NCI-H2227 (cell line): Measurements from ENCODE around the gene ASRGL1.
A peak's percentile ranks its signal among the peaks of the same experiment; 100 is the strongest.
"Not testable (repeated sequence)": the region's sequence is repeated elsewhere in the genome, so short reads cannot be mapped to it uniquely, and the experiment has no call there.

ENCODE experiments used
- DNase-seq: peaks from one replicate; lab custom pipeline; 2025; ENCODE audit not compliant: unreplicated experiment; lab: John Stamatoyannopoulos, UW

The ASRGL1 gene

DNA sequence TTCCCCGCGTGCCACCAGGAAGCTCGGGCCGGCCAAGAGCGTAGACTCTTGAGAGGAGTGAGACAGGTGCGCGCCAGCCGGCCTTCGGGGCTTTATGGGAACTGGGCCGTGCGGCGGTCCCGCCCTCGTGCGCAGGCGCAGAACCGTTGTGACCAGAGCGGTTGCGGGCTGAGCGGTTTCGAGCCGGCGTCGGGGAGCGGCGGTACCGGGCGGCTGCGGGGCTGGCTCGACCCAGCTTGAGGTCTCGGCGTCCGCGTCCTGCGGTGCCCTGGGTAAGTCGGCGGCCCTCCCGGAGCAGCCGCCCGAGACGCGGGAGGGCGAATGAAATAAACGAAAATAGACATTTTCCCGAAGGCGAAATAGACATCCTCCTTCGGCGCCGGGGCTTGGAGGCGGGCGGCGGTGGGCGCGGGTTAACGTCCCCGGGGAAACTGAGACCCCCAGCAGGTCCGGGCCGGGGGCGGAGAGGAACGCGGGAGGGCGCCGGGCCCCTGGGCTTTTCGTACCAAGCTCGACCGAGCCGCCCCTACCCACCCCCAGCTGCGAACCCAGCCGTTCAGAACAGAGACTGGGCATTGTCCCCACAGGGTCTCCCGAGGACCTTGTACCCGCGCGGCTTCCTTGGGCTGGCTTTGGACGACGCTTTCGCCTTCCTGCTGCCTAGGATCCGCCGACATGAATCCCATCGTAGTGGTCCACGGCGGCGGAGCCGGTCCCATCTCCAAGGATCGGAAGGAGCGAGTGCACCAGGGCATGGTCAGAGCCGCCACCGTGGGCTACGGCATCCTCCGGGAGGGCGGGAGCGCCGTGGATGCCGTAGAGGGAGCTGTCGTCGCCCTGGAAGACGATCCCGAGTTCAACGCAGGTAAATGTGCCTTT, at the start of gene ASRGL1:
ASRGL1 (plus strand) TSS at position 146 of the 879 bp plus-strand sequence; CDS start at position 676, 530 bp downstream.
- peak; percentile 95 for DNase-seq

DNA sequence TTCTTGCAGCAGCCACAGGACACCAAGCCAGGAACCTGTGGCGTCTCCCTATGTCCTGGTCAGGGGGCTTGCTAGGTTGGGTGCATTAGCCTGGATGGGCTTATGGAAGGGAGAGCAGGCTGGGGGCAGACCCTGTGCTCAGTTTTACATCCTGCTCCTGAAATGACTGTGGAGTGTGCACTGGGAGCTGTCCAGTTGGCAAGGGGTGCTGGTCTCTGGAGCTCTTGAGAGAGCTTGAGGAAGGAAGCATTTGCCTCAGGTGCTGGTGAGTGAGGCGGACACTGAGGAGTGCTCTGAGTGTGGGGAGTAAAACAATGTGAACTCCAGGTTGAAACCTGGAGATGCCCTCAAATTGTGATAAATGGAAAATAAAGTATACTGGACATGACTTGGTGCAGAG, 41.7 kb upstream of the ASRGL1 start:
- no peak for DNase-seq

DNA sequence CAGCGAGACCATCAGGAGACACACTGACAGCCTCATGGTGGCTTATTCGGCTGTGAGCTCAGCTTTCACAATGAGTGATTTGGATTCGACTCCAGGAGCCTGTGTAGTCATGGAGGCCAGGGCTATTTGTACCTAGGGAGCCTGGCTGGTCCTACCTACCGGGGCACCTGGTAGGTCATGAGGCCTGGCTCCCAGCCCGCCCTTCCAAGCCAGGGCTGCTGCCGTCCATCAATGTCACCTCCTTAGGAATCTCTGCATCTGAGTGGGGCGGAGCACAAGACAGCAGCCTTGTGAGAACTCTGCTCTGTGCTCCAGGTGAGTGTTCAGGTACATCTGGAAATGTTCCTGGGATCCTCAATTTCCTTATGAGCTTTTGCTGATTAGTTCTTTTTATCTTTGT, 38.3 kb upstream of the ASRGL1 start, which contains the start of gene SCGB1D4:
SCGB1D4 (minus strand) TSS at position 101 of the 400 bp plus-strand sequence; CDS start at position 36, 65 bp downstream.
- no peak for DNase-seq

DNA sequence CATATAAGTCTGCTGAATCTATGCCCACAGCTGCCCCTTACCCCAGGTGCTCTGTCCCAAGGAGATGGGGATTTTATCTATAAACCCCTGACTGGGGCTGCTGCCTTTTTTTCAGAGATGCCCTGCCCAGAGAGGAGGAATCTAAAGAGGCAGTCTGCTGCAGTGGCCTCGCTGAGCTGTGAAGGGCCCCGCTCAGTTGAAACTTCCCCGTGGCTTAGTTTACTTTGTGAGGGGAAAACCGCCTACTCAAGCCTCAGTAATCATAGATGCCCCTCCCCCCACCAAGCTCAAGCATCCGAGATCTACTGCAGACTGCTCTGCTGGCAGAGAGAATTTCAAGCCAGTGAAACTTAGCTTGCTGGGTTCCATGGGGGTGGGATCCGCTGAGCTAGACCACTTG, 31.0 kb upstream of the ASRGL1 start:
- DNase-seq, result no peak

DNA sequence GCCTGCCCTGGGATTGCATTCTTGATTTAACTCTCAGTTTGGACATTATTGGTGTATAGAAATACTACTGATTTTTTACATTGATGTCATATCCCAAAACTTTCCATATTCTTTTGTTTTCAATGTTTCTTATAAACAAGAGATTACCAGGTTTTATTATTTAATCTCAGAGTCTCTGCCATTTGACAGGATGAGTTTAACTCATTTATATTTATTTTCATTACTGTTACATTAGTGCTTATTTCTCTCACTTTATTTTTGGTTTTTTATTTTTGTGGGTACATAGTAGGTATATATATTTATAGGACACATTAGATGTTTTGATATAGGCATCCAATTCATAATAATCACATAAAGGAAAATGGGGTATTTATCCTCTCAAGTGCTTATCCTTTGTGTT, 29.3 kb upstream of the ASRGL1 start:
- DNase-seq, result no peak

DNA sequence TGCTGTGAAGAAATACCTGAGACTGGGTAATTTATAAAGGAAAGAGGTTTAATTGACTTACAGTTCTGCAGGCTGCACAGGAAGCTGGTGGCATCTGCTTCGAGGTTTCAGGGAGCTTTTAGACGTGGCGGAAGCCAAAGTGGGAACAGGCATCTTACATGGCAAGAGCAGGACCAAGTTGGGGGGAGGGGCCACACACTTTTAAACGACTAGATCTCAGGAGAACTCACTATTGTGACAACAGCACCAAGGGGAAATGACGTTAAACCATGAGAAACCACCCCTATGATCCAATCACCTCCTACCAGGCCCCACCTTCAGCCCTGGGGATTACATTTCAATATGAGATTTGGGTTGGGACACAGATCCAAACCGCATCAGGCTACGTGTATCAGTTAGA, 27.3 kb upstream of the ASRGL1 start:
- no peak for DNase-seq

DNA sequence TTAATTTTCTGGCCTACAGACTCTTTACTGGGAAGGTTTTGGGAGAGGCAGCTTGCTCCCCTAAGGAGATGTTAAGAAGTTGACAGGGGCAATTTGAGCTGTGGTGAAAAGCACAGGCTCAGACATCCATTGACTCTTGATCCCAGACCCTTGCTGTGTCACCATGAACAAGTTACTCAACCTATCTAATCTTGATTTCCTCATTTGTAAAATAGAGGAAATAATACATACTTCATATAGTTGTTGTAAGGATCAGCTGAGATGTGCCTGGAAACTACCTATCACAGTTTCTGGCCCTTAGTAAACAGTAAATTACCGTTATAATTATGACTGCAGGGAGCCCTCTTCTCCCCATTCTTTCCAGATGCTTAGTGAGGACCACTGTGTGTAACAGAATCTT, 21.8 kb upstream of the ASRGL1 start:
- DNase-seq, result no peak

DNA sequence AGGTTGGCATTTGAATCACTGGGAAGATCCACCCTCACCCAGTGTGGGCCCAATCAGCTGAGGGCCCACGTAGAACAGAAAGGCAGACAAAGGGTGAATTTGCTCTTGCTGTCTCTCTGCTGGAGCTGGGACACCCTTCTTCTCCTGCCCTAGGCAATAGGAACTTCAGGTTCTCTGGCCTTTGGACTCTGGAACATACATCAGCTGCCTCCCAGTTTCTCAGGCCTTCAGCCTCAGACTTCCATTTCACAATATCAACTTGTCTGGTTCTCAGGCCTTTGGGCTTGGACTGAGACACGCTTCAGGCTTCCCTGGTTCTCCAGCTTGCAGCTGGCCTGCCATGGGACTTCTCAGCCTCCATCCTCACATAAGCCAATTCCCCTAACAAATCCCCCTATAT, 14.7 kb upstream of the ASRGL1 start:
- no peak for DNase-seq

DNA sequence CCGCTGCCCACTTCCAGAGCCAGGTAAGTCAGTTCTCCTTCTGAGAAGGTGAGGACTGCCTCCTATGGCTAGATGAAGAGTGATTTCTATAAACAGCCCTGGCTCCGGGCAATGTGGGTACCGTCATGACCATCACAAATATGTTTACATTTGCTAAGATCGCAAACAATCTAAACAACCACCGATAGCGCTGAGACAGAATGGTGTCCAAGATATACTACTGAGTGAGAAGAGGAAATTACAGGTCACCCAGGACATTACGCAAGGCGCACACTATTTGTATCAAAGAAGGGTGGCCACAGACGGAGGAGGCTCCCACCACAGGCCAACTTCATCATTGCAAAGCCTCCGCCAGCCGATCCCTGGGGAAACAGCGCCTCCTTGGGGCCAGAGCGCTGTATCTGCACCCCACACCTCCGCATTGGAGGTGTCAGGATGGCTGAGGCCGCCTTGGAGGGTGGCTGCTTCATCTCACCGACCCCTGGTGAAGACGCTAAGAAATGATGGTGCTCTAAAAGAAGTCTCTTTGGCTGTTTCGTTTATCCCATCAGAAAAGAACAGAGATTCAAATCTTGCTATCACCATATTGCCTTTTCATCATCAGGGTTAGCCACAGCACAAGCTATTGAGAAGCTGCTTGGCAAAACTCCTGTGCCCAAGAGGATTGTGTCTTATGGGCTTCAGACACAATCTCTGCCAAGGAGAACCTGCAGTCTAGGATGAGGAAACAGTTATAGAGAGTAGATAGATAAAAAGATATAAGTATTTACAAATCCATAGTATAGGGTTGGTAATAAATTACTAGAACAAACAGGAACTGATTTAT, 12.3 kb upstream of the ASRGL1 start:
- peak; percentile 82 for DNase-seq

DNA sequence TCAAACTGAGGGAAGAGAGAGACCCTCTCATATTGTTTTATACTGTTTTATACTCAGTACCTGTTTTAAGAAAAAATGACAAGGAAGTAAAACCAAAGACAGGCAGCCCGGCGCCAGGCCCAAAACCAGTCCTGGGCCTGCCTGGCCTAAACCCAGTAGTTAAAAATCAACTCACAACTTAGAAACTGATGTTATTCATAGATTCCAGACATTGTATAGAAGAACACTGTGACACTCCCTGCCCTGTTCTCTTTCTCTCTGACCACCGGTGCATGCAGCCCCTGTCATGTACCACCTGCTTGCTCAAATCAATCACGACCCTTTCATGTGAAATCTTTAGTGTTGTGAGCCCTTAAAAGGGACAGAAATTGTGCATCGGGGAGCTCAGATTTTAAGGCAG, 11.5 kb upstream of the ASRGL1 start:
- not testable (repeated sequence) for DNase-seq

DNA sequence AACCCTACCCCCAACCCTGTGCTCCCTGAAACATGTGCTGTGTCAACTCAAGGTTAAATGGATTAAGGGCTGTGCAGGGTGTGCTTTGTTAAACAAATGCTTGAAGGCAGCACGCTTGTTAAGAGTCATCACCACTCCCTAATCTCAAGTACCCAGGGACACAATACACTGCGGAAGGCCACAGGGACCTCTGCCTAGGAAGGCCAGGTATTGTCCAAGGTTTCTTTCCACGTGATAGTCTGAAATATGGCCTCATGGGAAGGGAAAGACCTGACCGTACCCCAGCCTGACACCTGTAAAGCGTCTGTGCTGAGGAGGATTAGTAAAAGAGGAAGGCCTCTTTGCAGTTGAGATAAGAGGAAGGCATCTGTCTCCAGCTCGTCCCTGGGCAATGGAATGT, 10.5 kb upstream of the ASRGL1 start:
- DNase-seq, result not testable (repeated sequence)

DNA sequence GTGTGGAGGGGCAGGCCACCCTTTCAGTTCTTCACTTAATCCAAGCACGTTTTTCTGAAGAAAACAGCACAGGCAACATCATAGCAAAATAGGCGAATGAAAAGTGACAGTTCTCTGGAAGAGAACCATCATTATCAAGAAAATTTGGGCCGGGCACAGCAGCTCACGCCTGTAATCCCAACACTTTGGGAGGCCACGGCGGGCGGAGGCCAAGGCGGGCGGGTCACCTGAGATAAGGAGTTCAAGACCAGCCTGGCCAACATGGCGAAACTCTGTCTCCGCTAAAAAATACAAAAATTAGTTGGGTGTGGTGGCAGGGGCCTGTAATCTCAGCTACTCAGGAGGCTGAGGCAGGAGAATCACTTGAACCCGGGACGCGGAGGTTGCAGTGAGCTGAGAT, 9.7 kb upstream of the ASRGL1 start:
- not testable (repeated sequence) for DNase-seq

DNA sequence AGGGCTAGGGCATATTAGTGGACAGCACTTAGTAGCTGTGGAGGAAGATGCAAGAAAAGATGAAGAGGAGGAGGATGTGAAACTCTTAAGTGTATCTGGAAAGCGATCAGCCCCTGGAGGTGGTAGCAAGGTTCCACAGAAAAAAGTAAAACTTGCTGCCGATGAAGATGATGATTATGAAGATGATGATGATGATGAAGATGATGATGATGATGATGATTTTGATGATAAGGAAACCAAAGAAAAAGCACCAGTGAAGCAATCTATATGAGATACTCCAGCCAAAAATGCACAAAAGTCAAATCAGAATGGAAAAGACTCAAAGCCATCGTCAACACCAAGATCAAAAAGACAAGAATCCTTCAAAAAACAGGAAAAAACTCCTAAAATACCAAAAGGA, 6.0 kb upstream of the ASRGL1 start:
- DNase-seq, result not testable (repeated sequence)

DNA sequence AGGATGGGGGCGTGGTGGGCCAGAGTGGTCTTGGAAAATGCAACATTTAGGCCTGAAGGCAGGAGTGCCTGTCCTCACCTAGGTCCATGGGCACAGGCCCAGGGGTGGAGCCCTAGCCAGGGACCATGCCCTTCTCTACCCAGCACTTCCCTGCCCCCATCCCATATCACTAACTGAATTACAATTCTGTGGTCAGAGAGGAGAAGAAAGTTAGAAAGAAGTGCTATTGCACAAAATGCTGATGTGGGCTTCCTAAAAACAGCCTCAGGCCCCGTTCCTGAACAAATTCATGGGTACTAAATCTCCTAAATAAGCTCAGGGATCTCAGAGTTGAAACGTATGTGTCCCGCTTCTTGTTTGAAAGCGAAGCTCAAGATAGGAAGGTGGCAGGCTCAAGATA, 3.5 kb upstream of the ASRGL1 start:
- no peak for DNase-seq

DNA sequence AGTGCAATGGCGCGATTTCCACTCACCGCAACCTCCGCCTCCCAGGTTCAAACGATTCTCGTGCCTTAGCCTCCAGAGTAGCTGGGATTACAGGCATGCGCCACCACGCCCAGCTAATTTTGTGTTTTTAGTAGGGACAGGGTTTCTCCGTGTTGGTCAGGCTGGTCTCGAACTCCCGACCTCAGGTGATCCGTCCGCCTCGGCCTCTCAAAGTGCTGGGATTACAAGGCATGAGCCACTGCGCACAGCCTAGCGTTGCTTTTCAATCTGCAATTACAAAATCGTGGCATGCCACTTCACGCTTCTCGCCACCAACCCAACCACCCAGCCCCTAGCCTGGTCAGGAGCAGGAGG, 322 bp upstream of the ASRGL1 start:
- DNase-seq, result not testable (repeated sequence)

DNA sequence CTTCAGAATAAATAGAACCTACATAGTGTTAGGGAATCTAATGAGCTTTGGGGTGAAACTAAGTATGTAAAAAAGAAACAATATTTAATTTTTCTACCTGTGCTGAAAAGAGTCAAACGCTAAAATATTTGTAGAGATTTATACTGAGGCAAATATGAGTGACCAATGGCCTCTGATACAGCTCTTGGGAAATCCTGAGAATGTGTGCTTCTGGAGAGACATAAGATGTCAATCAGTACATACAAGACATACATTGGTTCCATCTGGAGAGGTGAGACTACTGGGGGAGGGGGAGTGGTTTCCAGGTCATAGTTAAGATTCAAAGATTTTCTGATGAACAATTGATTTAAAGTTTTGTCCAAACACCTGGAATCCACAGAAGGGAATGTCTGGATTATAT, 970 bp downstream of the ASRGL1 start:
- no peak for DNase-seq

DNA sequence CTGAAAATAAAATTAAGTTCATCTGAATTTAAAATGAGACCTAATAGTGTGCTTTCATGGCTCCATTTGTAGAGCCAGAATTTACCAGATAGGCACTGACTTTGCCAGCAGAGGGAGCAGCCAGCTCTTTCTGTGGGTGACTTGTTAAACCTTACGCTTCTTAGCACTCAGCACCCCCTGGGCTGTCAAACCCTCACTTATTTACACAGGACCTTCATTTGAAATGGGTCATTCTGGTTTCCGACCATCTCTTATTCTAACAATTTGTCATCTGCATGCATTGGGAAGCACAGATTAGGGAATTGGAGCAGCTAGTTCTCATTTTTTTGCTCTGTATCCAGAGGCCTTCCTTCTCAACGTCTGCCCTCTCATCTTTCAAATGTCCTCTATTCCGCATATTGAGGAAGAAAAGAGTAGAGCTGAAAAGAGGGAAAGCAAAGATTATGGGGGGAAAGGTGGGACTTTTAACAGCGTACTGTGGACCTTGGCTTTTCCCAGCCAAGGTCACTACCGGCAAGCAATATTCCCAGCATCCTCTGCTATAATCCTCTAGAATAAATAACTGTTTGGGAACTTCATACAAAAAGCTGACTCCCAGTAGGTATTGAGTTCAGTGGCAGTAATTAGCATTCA, 3.1 kb downstream of the ASRGL1 start:
- peak; percentile 56 for DNase-seq

DNA sequence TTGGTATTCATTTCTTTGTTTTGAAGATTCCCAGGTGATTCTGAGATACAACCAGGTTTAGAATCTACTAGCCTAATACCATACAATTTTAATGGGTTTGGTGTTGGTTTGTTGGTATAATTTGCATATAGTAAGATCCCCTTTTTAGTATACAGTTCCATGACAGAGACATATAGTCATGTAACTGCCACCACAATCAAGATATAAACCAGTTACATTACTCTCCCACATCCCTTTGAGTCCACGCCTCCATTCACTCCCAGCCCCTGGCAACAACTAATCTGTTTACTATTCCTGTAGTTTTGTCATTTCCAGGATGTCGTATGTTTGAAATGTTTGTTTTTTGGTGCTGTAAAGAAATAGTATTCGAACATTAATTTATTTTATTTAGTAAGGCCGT, 4.3 kb downstream of the ASRGL1 start:
- no peak for DNase-seq

DNA sequence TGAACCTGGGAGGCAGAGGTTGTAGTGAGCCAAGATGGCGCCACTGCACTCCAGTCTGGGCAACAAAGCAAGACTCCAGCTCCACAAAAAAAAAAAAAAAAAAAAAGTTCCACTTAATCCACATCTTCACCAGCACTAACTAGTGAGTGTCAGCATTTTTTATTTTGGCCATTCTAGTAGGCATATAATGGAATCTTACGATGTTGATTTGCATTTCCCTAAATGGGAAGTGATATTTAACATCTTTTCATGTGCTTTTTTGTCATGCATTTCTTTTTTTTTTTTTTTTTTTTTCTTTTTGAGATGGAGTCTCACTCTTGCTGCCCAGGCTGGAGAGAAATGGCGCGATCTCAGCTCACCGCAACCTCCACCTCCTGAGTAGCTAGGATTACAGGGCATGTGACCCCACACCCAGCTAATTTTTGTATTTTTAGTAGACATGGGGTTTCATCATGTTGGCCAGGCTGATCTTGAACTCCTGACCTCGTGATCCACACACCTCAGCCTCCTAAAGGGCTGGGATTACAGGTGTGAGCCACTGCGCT, 6.5 kb downstream of the ASRGL1 start:
- DNase-seq, result not testable (repeated sequence)

DNA sequence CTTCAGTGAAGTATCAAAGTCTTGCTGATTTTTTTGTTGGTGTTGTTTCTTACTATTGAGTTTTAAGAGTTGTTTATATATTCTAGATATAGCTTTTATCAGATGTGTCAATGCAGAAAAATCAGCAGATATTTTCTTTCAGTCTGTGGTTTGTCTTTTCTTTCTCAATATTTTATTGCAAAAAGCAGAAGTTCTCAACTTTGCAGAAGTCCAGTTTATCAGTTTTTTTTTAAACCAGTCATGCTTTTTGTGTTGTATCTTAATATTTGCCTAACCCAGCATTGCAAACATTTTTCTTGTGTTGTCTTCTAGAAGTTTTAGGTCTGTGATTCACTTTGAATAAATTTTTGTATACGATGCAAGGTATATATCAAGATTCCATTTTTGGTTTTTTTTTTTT, 7.0 kb downstream of the ASRGL1 start:
- no peak for DNase-seq

DNA sequence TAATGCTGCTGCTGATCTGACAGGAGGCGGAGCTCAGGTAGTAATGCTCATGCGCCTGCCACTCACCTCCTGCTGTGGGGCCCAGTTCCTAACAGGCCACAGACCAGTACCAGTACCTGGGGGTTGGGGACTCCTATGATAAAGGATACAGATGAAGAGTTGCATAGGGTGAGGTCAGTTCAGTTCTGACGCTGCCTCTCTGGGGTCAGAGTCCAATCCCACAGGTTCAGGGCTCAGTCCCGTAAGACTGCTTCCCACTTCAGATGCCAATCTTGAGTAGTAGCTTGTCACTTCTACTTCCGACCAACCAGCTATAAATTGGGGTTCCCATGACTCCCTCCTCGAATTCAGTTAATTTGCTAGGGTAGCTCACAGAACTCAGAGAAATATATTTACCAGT, 8.6 kb downstream of the ASRGL1 start:
- DNase-seq, result no peak
